HS-27A (cell line): ENCODE data around the gene NKG7.

Experiments
- DNase-seq: peaks from one replicate; pipeline ENCODE4 v3.0.0-alpha.2; 2012; ENCODE audit warnings: low read depth, missing footprints

The NKG7 gene

GRCh38 chr19:51391073-51391611 is 18.7 kb upstream of the NKG7 start:
- no peak for DNase-seq

GRCh38 chr19:51389143-51389542 is 16.7 kb upstream of the NKG7 start:
- DNase-seq: no peak

GRCh38 chr19:51387924-51388389 is 15.5 kb upstream of the NKG7 start, which contains the start of gene LIM2:
Gene LIM2, minus strand, starts transcription at chr19:51387974. Its CDS starts 531 bp downstream, at chr19:51387443.
- no peak for DNase-seq

- DNase-seq: no peak
These were observed 14.5 kb upstream of the NKG7 start for GRCh38 chr19:51386882-51387520.

- DNase-seq: no peak
These were observed 9.6 kb upstream of the NKG7 start for GRCh38 chr19:51382004-51382403.

- DNase-seq: no peak
These were observed 7.9 kb upstream of the NKG7 start for GRCh38 chr19:51380379-51380778.

- DNase-seq: no peak
These were observed 5.0 kb upstream of the NKG7 start for GRCh38 chr19:51377422-51377821.

- DNase-seq: no peak
These were observed 3.2 kb upstream of the NKG7 start for GRCh38 chr19:51375504-51376221.

- DNase-seq: no peak
These were observed 319 bp downstream of the NKG7 start for GRCh38 chr19:51372021-51372648.

- no peak for DNase-seq
These were observed 1.2 kb downstream of the NKG7 start for GRCh38 chr19:51371186-51371690.

- no peak for DNase-seq
These were observed 2.2 kb downstream of the NKG7 start for GRCh38 chr19:51370230-51370629.

GRCh38 chr19:51368366-51369282 is 3.8 kb downstream of the NKG7 start, which contains the start of gene CLDND2:
Gene CLDND2, minus strand, starts transcription at chr19:51369003. Its CDS starts 426 bp downstream, at chr19:51368577.
- DNase-seq: no peak

GRCh38 chr19:51367565-51368365 is 4.7 kb downstream of the NKG7 start:
- DNase-seq: peak; percentile 83

GRCh38 chr19:51367255-51367564 is 5.2 kb downstream of the NKG7 start:
- DNase-seq: no peak

- peak; percentile 88 for DNase-seq
These were observed 5.8 kb downstream of the NKG7 start for GRCh38 chr19:51366389-51367254.

- DNase-seq: no peak
These were observed 6.5 kb downstream of the NKG7 start, which contains the start of gene ETFB for GRCh38 chr19:51365965-51366388. Gene ETFB, minus strand, starts transcription at chr19:51366388. Its CDS starts 62 bp downstream, at chr19:51366326.

- DNase-seq: no peak
These were observed 7.1 kb downstream of the NKG7 start for GRCh38 chr19:51365211-51365964.

- DNase-seq: no peak
These were observed 8.0 kb downstream of the NKG7 start for GRCh38 chr19:51364200-51365106.
